WTC11 (cell line): ENCODE measurements around the gene ACSL5. TPM values are rescaled to one million over a fixed set of nuclear protein-coding genes. Genes with fewer than 3 reads are reported as not detected.
A peak's percentile ranks its signal among the peaks of the same experiment; 100 is the strongest.

Experiments used
- ATAC-seq: fragments of 200-7000 bp; cut with Tn5 transposase; 2 replicates; pipeline ENCODE4 v1.10.0; 2021; ENCODE audit warnings: mild to moderate bottlenecking, moderate library complexity
- CTCF ChIA-PET: fragments of 300-600 bp; sonication (Branson Sonifier 250); formaldehyde crosslinking; loops from one replicate; lab custom pipeline; 2021; ENCODE audit warnings: antibody characterized with exemption; lab: Charles Lee
- POLR2A ChIA-PET: fragments of 350-600 bp; sonication (Branson Sonifier 250); formaldehyde crosslinking; loops from one replicate; lab custom pipeline; 2021; ENCODE audit warnings: antibody characterized with exemption; lab: Charles Lee
- DNase-seq: peaks from one replicate; pipeline ENCODE4 v3.0.0; 2021; ENCODE audit warnings: low spot score
- H3K27ac Mint-ChIP-seq: 2 replicates; pipeline ENCODE4 v1.8.0; 2021; ENCODE audit warnings: mixed read lengths
- H3K27me3 Mint-ChIP-seq: 2 replicates; pipeline ENCODE4 v1.8.0; 2021; ENCODE audit warnings: low read depth, mild to moderate bottlenecking, moderate library complexity, mixed read lengths
- H3K36me3 Mint-ChIP-seq: 2 replicates; pipeline ENCODE4 v1.8.0; 2021; ENCODE audit warnings: mixed read lengths
- H3K4me1 Mint-ChIP-seq: 2 replicates; pipeline ENCODE4 v1.8.0; 2022; ENCODE audit warnings: mixed read lengths
- H3K4me3 Mint-ChIP-seq: 2 replicates; pipeline ENCODE4 v1.8.0; 2021; ENCODE audit warnings: mild to moderate bottlenecking, moderate library complexity, mixed read lengths
- H3K9me3 Mint-ChIP-seq: 2 replicates; pipeline ENCODE4 v1.8.0; 2021; ENCODE audit warnings: mixed read lengths
- AFF4 ChIP-seq: sonication (generic); formaldehyde crosslinking; IDR thresholded peaks from 2 replicates; pipeline ENCODE4 v1.8.1; 2023; ENCODE audit warnings: mild to moderate bottlenecking, missing genetic modification reagents, borderline replicate concordance
- CREM ChIP-seq: sonication (generic); formaldehyde crosslinking; IDR thresholded peaks from 2 replicates; pipeline ENCODE4 v1.8.1; 2022; ENCODE audit warnings: mild to moderate bottlenecking, missing genetic modification reagents, moderate library complexity
- E2F4 ChIP-seq: sonication (generic); formaldehyde crosslinking; IDR thresholded peaks from 2 replicates; pipeline ENCODE4 v1.8.1; 2022; ENCODE audit warnings: low read depth, mild to moderate bottlenecking, moderate library complexity, missing genetic modification reagents, borderline replicate concordance
- E2F5 ChIP-seq: sonication (generic); formaldehyde crosslinking; IDR thresholded peaks from 2 replicates; pipeline ENCODE4 v1.8.1; 2022; ENCODE audit warnings: mild to moderate bottlenecking, moderate library complexity, missing genetic modification reagents
- EMX1 ChIP-seq: fragments of 250-450 bp; sonication (Bioruptor Pico); IDR thresholded peaks from 2 replicates; pipeline ENCODE4 v1.8.0; 2021; ENCODE audit warnings: mild to moderate bottlenecking
- FOXP1 ChIP-seq: sonication (generic); formaldehyde crosslinking; IDR thresholded peaks from 2 replicates; pipeline ENCODE4 v1.8.0; 2022; ENCODE audit warnings: missing genetic modification reagents, mild to moderate bottlenecking, moderate library complexity, borderline replicate concordance
- HMGXB4 ChIP-seq: sonication (generic); formaldehyde crosslinking; IDR thresholded peaks from 2 replicates; pipeline ENCODE4 v1.8.1; 2023; ENCODE audit warnings: mild to moderate bottlenecking, moderate library complexity, missing genetic modification reagents
- MXD4 ChIP-seq: fragments of 250-450 bp; sonication (Bioruptor Pico); IDR thresholded peaks from 2 replicates; pipeline ENCODE4 v1.8.0; 2021; ENCODE audit warnings: mild to moderate bottlenecking, moderate library complexity, borderline replicate concordance
- OVOL2 ChIP-seq: fragments of 250-450 bp; sonication (Bioruptor Pico); IDR thresholded peaks from 2 replicates; pipeline ENCODE4 v1.9.0; 2021; ENCODE audit warnings: mild to moderate bottlenecking, borderline replicate concordance
- RELA ChIP-seq: sonication (generic); formaldehyde crosslinking; IDR thresholded peaks from 2 replicates; pipeline ENCODE4 v1.8.1; 2022; ENCODE audit warnings: missing genetic modification reagents, mild to moderate bottlenecking, borderline replicate concordance
- RORB ChIP-seq: fragments of 250-450 bp; sonication (Bioruptor Pico); IDR thresholded peaks from 2 replicates; pipeline ENCODE4 v1.9.0; 2021; ENCODE audit warnings: mild to moderate bottlenecking
- SMAD3 ChIP-seq: sonication (generic); formaldehyde crosslinking; IDR thresholded peaks from 2 replicates; pipeline ENCODE4 v1.8.0; 2022; ENCODE audit warnings: missing genetic modification reagents, mild to moderate bottlenecking, borderline replicate concordance
- SMAD4 ChIP-seq: sonication (generic); formaldehyde crosslinking; IDR thresholded peaks from 2 replicates; pipeline ENCODE4 v1.8.0; 2022; ENCODE audit warnings: mild to moderate bottlenecking, missing genetic modification reagents
- TEAD1 ChIP-seq: sonication (generic); formaldehyde crosslinking; IDR thresholded peaks from 2 replicates; pipeline ENCODE4 v1.8.0; 2022; ENCODE audit warnings: mild to moderate bottlenecking, missing genetic modification reagents
- ZNF281 ChIP-seq: sonication (generic); formaldehyde crosslinking; IDR thresholded peaks from 2 replicates; pipeline ENCODE4 v1.8.0; 2023; ENCODE audit warnings: mild to moderate bottlenecking, missing genetic modification reagents
- ZNF423 ChIP-seq: fragments of 250-450 bp; sonication (Bioruptor Pico); IDR thresholded peaks from 2 replicates; pipeline ENCODE4 v2.1.2; 2022; ENCODE audit warnings: mild to moderate bottlenecking, moderate library complexity
- ZNF671 ChIP-seq: fragments of 250-450 bp; sonication (Bioruptor Pico); IDR thresholded peaks from 2 replicates; pipeline ENCODE4 v1.8.0; 2021; ENCODE audit warnings: mild to moderate bottlenecking
- total RNA-seq: library from RNA; stranded (reverse); gene quantifications from 3 replicates; pipeline ENCODE4 v1.2.3, GENCODE V29; 2021

Gene ACSL5
- total RNA-seq, 1 experiment from 2014 or later = 0.22 TPM

GRCh38 chr10:112456533-112456932 lies 82.6 kb downstream of the ACSL5 start:
- DNase-seq = no peak
- no peak for TF ChIP-seq TEAD1 (CRISPR knock-in tag)
- no peak for TF ChIP-seq RORB (CRISPR knock-in tag)
- TF ChIP-seq FOXP1 (CRISPR knock-in tag) = no peak
- no peak for TF ChIP-seq AFF4 (CRISPR knock-in tag)
- no peak for TF ChIP-seq SMAD3 (CRISPR knock-in tag)
- TF ChIP-seq EMX1 (CRISPR knock-in tag) = no peak
- no peak for TF ChIP-seq HMGXB4 (CRISPR knock-in tag)
- TF ChIP-seq ZNF671 = no peak
- Mint-ChIP-seq H3K4me1 (no peaks in the 10 kb centered on the region), H3K27ac (no peak overlapping the region), H3K27me3 (no peaks in the 10 kb centered on the region), H3K4me3 (no peak overlapping the region), H3K9me3 (peaks cover 18% of the 10 kb centered on the region), H3K36me3 (peaks cover 14% of the 10 kb centered on the region)
- ChIA-PET CTCF (interaction anchor here (1.1 kb wide), 1 partner anchor 14 kb away, joined by 3 read pairs; no protein-coding TSS in a partner anchor), POLR2A (no interaction called here)
- ATAC-seq = peak; percentile 81

GRCh38 chr10:112460366-112460765 lies 86.5 kb downstream of the ACSL5 start:
- no peaks in the 10 kb centered on the region for H3K27me3 Mint-ChIP-seq
- no peaks in the 10 kb centered on the region for H3K4me1 Mint-ChIP-seq
- POLR2A ChIA-PET = no interaction called here
- no peak for DNase-seq
- H3K36me3 Mint-ChIP-seq = peaks cover 14% of the 10 kb centered on the region
- no peak for TF ChIP-seq ZNF281 (CRISPR knock-in tag)
- TF ChIP-seq RELA (CRISPR knock-in tag) = no peak
- no peak for TF ChIP-seq CREM (CRISPR knock-in tag)
- TF ChIP-seq E2F5 (CRISPR knock-in tag) = no peak
- no peak for TF ChIP-seq OVOL2 (CRISPR knock-in tag)
- no peak for TF ChIP-seq ZNF423 (CRISPR knock-in tag)
- TF ChIP-seq E2F4 (CRISPR knock-in tag) = no peak
- TF ChIP-seq AFF4 (CRISPR knock-in tag) = no peak
- TF ChIP-seq SMAD4 (CRISPR knock-in tag) = no peak
- TF ChIP-seq MXD4 (CRISPR knock-in tag) = no peak
- peaks cover 7% of the 10 kb centered on the region for H3K9me3 Mint-ChIP-seq
- H3K4me3 Mint-ChIP-seq = no peak overlapping the region
- no peak for ATAC-seq
- CTCF ChIA-PET = interaction anchor here (2.5 kb wide), 1 partner anchor 12 kb away, joined by 9 read pairs; no protein-coding TSS in a partner anchor
- H3K27ac Mint-ChIP-seq = no peak overlapping the region
